ENCODE data around the gene PCBP2.

PCBP2 gene

DNA sequence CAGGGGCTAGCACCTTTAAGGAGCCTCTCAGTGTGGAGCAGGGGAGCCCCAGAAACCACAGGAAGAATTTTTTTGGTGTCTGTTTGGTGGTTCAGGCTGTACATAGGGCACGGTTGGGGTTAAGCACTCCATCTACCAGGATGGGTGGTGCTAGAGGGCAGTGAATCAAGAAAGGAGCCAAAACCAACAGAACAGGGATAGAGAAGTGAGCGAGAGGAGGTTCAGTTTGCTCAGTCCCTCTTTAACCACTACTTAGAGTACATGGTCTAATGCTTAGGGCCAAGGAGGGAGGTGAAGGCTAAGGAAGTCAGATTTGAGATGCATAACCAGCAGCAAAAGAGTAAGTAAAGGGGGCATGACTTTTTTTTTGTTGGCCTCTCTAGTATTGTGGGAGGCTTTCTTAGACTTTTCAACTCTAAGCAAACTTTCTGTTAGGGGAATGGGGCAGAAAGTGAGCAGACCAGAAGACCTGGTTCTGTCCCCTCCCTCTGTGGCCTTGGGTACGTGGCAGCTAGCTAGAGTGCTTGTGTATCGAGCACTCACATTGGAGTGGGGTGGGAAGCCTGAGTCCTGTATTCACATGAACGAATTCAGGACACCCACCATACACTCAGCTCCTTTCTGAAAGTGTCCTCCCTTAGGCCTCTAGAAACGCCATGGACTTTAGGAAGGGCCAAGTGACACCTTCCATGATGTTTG lies 62.0 kb downstream of the PCBP2 start:
- DNase-seq: no peak

DNA sequence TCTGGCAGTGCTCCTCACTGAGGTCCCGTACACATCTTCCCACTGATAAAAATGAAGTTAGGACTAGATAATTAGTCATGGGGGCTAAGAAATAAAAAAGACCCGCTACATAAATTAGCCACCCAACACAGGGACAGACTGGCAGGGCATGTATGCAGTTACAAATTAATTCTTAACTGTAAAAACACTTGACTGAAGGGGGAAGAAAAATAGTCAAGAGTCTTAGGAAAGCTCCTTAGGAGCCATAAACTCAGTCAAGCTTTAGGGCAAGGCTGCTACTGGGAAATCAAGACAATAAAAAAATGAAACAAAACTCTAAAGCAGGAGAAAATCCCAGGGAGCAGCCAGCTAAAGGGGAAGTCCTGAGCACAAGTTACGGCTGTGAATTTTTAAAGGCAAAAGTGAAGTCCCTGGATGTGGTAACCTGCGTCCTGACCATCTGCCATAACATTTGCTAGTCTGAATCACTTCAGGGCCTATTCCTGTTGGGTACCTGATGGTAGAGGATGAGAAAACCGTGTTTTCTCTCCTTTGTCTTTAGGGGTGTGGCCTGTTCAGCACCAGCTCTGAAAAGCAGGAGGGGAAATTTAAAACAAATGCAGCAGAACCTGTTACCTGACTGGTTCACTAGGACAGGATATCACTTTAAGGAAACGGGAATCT lies 62.9 kb downstream of the PCBP2 start:
- no peak for DNase-seq

DNA sequence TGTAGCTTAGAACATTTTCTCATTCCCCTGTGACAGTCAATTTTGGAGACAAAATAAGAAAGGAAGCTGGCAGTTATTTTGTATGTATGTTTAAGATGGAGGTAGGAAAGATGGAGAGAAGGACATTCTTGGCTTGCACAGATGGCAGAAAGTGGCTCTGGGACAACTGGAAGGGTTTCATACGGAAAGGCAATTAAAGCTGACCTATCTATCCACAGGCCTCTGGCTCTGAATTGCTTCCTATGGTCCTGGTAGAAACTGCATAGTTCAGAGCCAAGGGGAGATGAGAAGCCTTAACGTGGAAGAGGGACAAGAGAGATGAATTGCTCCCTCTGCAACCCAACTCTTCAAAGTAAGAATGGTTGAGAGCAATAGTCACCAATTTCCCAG lies 63.4 kb downstream of the PCBP2 start:
- DNase-seq: no peak

DNA sequence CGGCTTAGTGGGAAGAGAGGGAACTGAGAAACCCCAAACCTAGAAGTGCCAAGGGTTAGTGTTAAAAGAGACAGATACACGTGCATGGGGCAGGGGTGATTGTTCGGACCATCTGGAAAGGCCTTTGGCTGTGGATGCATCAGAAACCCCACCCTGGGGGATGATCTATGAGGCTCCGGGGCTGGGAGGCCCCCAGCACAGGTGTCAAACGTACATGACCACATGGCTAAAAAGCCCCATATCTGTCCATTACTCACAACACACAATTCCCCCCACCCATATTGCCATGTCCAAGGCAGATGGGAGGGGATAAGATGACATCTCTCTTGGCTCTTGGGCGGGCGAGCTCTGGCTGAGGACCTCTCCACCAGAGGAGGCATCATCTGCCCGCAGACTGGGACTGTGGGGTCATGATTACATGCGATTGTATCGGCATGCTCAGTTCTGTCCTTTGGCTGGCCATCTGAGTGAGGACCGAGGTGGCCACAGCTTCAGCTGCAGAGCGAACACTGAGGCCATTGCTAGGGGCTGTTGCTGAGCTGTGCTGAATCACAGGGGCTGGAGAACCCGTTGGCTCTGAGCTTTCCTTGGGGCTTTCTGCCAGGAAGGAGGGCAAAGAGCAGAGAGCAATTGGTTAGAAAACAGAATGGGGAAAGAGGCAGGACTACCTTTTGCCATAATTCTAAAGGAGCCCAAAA lies 65.0 kb downstream of the PCBP2 start:
- DNase-seq: no peak

DNA sequence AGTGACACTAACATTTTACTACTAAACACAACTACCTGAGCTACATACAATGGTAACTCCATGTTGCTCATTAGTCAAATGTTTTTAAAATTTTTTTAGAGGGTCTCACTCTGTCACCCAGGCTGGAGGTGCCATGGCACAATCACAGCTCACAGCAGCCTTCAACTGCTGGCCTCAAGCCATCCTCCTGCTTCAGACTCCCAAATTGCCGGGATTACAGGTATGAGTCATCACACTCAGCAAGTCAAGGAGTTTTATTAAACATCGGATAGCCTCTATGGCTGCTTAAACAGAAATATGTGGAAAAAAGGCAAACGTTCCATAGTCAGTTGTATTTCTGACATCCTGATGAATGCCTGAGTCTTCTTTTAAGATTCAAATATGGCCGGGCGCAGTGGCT lies 66.5 kb downstream of the PCBP2 start:
- no peak for DNase-seq

DNA sequence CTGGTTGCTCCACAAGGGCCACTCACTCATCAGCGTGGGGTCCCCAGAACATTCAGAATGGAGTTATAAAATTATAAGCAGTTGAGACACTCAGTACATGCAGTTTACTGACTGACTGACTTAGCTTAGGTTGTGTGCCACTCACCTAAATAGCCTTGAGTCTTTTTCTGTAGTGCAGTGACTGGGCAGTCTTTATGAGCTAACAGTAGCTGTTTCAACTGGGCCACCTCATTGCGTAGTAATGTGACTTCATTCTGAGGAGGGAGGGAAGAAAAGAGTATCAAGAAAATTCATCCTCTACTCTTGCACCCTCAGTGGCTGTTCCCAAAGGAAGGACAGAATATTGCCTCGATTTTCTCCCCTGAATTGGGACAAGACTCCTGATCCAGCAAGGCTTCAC lies 71.2 kb downstream of the PCBP2 start:
- DNase-seq: no peak

DNA sequence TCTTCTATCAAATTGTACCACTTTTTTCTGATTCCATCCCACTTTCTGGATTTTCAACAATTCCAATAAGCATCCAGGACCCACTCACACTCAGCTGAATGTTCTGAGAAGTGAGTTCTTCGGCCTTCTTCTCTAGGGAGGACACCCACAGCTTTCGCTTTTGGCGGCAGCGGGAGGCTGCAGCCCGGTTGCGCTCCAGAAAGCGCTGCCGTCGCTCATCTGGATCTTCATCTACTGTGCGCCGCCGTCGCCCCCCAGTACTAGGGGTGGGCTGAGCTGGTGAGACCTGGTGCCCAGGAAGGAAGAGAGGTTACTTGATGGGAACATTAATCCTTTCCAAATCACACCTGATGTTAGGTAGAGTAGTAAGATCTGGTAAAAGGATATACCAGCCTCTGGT lies 72.6 kb downstream of the PCBP2 start:
- DNase-seq: no peak

DNA sequence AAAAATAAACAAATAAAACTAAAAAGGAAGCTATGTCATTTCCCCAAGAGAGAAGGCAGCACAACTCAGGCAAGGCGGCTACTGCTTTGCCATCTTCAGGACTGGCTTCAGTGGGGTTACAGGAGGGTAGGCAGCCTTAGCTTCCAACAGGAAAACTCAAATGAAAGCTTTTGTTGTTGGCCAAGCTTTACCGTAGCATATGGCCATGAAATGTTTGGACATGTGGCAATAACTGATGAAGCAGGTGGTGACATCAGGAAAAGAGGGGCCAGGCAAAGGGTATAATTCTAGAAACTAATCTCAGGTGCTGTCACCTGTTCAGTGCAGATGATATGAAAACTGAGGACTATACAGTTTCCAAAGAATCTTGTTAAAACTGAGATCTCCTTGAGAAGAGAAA lies 78.2 kb downstream of the PCBP2 start:
- DNase-seq: no peak
